ENCODE measurements around the gene AVPR1A.
"Not testable (repeated sequence)": the region's sequence is repeated elsewhere in the genome, so short reads cannot be mapped to it uniquely, and the experiment has no call there.

The AVPR1A gene

DNA sequence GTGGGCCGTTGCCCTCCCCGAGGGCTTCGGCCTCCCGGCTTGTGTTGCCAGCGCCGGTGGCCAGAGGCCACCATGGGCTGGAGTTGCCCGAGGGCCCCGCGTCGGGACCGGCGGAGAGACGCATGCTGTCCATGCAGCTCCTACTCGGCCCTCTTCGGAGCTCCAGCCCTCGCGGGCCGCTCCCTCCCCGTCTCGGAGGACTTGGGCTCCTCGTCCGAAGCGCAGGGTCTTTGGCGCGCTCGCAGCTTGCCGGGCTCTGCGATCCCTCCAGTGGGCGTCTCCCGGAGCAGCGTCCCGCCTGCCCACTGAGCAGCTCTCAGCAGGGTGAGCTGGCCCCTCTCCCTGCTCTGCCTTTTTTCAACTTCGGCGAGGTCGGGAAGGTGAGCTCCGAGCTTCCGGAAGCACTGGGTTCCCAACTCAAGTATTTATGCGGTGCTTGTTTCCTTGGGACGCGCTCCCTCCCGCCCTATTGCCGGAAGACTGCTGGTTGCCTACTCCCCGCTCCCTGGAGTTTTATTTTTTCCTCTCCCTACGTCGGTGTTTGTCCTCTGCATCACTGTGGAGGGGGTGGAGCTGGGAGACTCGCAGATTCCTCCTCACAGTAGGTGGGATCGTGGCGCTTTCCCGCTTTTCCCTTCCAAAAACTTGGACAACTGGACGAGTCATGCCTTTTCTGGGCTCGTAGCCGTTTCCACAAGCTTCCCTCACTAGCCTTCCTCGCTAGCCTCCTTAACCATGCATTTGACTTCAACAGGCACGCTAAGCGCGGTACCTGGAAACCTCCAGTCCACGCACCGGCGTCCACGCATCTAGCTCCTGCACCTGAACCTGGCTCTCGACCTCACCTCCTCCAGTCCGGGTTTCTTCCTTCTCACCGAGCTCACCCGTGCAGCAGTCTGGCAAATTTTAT is at the start of gene AVPR1A:
TSS of gene AVPR1A (minus strand) at position 489 of the 910 bp plus-strand sequence. CDS start at position 124, 365 bp downstream.
- no peak for DNase-seq (ENCODE audit: low read depth)

DNA sequence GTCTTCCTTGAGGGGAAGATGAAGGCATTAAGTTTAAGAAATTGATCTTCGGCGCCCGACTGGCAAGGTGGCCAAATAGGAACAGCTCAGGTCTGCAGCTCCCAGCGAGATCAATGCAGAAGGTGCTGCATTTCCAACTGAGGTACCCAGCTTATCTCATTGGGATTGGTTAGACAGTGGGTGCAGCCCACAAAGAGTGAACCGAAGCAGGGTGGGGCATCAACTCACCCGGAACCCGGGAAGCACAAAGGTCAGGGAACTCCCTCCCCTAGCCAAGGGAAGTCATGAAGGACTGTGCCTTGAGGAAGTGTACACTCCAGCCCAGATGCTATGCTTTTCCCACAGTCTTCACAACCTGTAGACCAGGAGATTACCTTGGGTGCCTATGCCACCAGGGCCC is 45.2 kb upstream of the AVPR1A start:
- DNase-seq (ENCODE audit: low read depth) = no peak

DNA sequence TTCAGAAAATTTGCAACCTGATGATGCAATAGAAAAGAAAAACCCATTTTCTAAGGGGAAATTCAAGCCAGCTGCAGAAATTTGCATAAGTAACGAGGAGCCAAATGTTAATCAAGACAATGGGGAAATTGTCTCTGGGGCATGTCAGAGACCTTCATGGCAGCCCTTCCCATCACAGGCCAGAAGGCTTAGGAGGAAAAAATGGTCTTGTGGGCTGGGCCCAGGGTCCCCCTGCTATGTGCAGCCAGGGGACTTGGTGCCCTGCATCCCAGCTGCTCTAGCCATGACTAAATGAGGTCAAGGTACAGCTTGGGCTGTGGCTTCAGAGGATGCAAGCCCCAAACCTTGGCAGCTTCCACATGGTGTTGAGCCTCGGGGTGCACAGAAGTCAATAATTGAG is 28.2 kb upstream of the AVPR1A start:
- no peak for DNase-seq (ENCODE audit: low read depth)

DNA sequence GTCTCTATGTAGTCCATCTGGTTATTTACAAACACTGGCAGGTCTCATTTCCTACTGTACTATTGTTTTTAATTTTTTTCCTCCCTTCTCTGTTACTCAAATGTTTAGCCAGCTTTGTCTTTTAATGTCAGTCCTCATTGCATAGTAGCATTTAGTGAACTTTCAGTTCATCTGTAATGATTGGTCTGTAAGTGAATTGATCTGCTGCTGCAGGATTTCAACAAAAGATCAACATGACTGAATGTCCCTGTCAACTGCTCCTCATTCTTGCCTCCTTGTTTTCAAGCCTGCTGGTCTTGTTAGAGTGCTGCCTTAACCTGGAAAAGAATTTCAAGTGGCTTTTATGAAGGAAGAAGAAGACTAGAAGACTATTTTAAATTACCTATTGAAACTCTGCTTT is 19.3 kb upstream of the AVPR1A start:
- DNase-seq (ENCODE audit: low read depth) = no peak

DNA sequence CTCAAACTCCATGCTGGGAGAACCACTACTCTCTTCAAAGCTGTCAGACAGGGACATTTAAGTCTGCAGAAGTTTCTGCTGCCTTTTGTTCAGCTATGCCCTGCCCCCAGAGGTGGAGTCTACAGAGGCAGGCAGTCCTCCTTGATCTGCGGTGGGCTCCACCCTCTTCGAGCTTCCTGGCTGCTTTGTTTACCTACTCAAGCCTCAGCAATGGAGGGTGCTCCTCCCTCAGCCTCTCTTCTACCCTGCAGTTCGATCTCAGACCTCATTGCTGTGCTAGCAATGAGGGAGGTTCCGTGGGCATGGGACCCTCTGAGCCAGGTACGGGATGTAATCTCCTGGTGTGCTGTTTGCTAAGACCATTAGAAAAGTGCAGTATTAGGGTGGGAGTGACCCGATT is 16.7 kb upstream of the AVPR1A start:
- not testable (repeated sequence) for DNase-seq (ENCODE audit: low read depth)

DNA sequence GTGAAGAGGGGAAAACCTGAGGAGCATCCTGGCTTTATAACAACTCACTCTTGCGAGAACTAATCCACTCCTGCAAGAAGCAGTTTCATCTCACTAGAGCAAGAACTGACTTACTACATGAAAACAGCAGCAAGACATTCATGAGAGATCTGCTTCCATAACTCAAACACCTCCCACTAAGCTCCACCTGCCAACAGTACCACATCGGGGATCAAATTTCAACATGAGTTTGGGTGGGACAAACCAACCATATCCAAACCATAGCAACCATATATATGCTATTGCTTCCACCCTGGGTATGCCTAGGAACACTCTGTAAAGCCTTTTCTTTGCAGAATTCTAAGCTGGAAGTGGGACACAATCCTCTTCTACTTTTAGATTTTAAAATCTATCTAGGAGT is 13.9 kb upstream of the AVPR1A start:
- no peak for DNase-seq (ENCODE audit: low read depth)

DNA sequence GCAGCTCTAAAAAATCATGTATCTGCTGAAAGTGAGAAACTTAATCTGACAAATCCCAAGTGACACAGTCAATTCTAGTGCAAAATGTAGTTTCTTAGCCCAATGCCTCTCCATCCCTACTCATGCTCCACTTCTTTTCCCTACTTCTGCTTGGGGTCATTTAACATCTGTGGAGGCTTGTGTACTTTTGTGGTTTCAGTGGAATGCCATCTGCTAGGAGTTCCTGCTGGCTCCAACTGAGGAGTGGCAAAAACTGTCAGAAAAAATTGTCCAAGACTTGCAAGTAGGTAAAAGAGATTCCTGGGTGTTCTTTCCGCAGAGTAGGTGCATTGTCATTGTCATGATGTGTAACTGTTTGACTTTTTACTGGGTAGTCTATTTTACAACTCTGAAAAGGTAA is 12.5 kb upstream of the AVPR1A start:
- DNase-seq (ENCODE audit: low read depth) = no peak

DNA sequence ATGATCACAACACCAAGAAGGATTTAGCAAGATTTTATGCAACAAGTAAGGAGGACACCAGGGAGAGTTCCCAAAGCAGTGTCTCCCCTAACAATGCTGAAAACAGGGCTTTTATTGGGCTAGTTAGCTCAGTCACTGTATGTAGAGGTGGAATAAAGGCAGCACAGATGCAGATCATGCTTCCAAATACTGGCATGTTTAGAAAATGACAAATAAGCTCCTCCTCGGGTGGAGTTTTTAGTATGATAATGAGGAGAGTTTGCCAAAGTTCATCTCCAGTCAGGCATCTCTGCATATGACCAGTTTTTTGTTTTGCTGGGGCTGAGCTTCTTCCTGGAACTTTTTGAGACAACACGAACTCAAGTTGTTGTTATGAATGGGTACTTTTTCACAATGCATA is 4.4 kb upstream of the AVPR1A start:
- DNase-seq (ENCODE audit: low read depth) = no peak

DNA sequence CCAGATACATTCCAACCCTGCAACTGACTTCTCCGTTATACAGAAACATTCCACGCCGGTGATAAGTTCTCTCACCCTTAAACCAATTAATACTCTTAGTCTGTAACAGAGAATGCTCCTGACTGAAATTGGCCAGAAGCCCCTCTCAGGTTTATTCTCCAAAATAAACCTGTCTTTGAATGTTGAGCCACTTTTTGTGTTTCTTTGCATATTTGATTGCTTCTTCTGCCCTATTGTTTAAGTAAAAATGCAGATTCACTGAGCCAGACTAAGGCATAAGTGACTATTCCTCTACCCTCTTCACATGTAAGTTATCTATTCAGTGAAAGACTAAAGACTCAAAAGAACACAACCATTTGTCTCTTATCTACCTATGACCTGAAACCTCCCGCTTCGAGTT is 3.6 kb upstream of the AVPR1A start:
- no peak for DNase-seq (ENCODE audit: low read depth)

DNA sequence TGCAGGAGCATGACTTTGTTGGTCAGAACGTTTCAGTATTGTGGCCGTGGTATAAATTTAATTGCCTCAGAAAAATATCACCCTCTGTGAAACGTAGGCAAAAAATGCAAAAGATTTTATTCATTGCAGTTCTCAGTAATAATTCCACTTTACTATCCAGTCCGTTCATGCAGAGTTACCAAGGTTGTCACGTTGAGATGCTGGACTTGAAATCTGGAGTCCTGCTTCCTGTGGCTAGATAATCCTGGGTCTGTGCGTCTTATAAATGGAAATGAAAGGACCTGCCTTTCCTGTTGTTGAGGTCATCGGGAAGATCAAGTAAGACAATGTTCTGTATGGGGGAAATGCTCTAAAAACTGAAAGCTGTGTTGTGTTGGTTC is 1.3 kb upstream of the AVPR1A start:
- no peak for DNase-seq (ENCODE audit: low read depth)

DNA sequence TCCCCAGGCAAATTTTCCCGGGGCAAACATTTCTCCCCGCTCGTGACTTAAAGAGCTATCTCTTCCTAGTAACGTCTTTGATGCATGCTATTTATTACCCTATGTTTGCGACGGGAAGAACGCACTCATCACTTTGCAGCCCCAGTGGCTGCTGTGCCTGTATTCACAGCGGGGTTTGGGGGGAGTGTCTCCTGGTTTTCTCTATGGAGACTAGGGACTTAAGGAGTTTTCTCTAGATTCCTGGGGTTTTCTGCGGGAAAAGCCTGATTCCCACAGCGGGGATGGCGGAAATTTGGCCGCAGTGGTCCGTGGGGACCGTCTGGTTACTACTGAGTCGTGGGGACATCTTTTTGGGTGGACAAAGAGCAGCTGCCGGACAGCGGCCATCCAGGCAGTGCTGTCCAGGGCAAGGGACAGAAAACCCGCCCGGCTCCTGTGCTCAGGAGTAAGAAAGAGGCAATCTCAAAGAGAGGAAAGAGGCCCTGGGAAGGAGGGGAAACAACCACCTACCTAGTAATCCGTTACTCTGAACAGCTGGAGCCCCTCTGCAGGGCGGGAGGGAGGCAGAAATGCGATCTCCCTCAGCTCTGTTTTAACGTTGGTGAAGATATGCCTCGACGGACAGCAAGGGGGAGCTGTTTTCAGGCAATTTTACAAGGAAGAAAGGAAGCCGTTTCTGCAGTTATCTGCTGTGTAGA is 771 bp upstream of the AVPR1A start:
- no peak for DNase-seq (ENCODE audit: low read depth)

DNA sequence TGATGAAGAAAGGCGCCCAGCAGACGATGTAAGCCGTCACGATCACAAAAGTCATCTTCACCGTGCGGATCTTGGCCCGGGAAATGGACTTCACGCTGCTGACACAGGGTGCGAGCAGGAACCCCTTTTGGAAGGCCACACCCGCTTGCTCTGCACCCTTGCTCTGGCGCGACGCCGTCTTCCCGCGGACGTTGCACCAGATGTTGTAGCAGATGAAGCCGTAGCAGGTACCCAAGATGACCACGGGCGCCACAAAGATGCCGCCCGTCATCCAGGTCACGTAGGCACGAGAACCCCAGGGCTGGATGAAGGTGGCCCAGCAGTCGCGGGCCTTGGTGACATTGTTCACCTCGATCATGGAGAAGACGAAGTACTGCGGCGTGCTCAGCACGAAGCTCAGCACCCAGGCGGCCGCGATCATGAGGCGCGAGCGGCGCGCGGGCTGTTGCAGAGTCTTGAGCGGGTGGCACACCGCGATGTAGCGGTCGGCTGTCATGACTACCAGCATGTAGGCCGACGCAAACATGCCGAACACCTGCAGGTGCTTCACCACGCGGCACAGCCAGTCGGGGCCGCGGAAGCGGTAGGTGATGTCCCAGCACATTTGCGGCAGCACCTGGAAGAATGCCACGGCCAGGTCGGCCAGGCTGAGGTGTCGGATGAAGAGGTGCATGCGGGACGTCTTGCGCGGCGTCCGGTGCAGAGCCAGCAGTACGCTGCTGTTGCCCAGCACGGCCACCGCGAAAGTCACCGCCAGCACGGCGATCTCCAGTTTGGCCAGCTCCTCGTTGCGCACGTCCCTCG is 890 bp downstream of the AVPR1A start:
- no peak for DNase-seq (ENCODE audit: low read depth)

DNA sequence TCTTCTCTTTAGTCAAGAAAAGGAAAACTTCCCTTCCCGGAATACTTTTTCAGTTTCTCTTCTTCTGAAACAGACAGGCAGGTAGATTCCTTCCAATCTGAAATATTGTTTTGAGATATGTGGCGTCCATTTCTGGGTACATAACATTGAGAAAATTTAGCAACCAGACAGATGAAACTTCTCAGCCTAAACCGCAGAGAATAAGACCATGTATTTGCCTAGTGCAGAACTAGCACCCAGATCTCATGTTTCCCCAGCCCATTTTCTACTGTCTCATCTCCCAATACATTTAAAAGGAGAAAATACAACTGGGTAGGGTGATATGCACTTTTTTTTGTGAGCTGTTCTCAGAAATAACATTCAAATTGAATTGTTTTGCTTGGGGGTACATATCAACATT is 6.4 kb downstream of the AVPR1A start:
- DNase-seq (ENCODE audit: low read depth) = no peak

DNA sequence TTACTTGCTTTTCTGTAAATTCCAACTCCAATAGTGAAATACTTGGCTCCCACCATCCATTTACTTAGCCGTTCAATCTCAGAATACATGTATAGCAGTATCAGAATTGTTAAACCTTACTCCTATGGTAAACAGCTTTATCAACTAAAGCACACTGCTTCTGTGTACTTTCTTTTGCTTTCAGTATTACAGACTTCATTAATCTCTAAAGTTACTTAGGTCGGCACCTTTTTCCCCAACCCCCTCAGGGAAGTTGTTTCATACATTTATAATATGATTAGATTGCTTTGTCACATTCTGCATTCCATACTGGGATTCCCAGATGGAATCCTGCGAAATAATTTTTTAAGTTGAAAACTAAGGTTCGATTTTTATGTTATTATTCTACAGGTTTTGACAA is 12.5 kb downstream of the AVPR1A start:
- no peak for DNase-seq (ENCODE audit: low read depth)

DNA sequence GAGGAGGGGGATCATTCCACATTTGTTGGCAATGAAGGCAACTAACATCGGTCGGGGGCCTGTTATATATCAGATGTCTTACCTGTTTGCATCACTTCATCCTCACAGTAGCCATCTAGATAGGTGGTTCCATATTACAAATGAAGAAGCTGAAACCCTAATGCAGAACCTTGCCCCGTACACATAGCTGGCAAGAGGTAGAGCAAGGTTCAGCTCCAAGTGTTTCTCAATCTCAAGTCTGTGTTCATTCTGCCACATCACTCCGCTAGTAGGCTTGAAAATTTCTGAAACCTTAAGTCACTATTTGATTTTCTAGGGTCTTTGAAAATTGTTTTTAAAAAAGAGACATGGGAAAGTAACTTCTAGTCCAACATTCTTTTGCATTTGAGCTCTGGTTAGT is 17.0 kb downstream of the AVPR1A start:
- no peak for DNase-seq (ENCODE audit: low read depth)

DNA sequence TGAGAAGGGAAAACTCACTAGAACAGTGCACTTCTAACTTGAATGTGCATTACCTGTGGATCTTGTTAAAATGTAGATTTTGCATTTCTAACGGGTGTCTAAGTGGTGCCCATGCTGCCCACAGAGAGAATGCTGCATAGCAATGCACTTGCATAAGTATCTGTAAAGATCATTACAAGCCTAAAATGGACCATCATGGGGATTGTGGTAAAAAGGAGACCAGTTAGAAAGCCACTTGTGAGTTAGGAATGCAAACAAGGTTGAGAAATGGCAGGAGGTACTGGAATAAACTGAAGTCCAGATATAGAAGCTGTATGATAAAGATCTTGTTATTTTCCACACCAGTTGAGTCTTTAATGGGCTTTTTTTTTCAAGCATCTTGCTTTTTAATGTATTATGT is 18.8 kb downstream of the AVPR1A start:
- no peak for DNase-seq (ENCODE audit: low read depth)

DNA sequence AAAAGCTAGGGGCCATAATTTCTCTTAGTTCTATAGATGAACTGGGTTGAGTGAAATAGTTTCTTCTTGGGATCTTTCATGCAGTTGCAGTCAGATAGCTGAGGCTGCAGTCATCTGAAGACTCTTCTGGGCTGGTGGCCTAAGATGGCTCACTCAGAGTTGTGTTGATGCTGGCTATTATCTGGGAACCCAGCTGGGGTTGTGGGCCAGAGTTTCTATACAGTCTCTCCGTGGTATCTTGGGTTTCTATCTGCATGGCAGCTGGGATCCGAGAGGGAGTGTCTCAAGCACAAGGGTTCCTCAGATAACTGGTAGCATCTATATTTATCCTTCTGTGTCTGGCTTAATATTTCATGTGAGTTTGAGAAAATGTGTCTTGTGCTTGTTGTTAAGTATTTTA is 21.1 kb downstream of the AVPR1A start:
- DNase-seq (ENCODE audit: low read depth) = no peak

DNA sequence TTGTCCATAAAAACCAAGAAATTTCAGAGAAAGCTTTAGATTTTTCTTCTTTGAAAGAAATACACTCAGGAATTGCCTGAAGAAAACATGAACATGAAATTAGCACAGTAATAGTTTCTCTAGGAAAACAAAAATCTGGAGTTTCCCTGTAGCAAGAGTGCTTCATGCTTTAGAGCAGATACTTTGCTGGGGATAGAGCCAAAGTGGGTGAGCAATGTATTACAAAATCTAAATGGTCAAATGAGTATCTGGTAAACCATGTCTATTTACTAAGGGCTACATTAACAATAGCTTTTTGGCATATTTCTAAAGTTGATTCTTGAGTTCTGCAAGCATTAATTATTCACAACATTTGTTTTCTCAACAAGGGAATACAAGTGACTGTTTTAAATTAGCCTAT is 26.2 kb downstream of the AVPR1A start:
- DNase-seq (ENCODE audit: low read depth) = no peak

DNA sequence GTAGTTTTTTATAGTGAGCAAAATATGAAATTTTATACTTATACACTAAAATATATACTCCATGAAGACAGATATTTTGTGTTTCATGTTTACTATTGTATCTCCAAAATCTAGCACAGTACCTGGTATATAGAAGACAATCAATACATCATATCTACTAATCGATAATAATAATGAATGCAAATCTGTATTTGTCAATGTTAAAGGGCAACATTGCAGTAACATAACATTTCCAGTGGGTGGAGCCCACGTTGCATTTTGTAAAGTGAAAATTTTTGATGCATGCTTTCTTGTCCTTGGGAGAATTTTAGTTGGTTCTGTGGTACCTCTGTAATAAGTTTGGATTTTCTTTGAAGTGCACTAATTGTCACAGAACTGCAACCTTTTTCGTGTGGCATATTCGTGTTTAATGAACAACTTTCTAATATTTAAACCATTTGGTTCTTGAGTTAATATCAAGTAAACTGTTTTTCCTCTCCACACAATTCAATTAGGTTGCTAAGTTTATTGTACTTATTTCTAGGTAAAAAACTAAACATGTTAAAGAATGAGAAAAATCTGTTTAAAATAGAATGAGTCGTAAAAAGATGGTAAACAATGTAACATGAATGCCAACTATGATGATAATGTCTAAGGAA is 47.4 kb downstream of the AVPR1A start:
- DNase-seq (ENCODE audit: low read depth) = no peak

DNA sequence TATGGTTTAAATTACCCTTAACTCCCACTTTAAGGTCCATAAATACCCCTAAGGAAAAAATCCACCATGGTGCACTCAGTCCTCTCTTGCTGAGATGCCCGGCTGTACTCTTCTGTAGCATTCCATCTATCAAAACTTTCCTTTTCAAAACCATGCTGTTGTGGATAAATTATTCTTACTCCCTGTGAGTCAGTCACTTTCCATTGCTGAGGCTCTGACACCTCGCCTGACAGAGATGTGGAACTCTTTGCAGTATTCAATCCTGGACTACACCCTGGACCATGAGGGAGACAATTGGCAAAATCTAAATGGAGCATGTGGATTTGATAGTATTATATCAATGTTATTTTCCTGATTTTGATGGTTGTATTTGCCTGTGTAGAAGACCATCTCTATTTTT is 49.1 kb downstream of the AVPR1A start:
- DNase-seq (ENCODE audit: low read depth) = no peak

DNA sequence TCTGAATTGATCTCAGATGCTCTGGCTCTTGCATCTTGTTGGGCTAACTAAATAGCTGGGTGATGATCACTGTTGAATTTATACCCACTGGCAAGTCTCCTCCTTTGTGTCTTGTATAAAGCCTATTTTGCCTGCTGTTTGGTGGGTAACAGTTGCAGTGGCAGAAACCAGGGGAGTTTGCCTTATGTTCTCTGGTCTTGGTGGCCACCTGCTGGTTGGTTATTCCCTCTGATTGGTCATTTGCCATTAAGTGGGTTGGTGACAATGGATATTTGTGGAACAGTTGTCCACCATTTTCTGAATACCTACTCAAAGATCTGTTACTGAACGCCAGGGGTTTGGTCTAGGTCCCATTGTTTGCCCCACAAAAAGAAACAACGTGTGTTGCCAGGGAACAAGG is 52.1 kb downstream of the AVPR1A start:
- no peak for DNase-seq (ENCODE audit: low read depth)

DNA sequence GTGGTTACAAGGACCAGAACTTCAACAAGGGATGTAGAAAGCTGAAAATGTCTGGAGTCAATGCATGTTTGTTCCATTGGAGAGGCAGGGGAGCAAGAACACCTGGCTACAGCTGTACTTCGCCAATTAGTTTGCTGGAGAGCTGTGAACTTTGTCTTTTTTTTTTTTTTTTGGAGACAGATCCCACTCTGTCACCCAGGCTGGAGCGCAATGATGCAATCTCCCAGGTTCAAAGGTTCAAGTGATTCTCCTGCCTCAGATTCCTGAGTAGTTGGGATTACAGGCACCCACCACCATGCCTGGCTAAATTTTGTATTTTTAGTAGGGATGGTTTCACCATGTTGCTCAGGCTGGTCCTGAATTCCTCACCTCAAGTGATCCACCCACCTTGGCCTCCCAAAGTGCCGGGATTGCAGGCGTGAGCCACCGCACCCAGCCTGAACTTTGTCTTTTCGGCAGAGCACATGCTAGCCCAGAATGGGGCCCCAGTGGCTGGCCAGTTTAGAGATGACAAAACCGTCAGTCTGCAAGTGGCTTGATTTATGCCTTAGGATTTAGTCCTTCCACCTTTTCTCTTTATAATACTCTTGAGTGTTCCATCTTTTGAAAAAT is 55.5 kb downstream of the AVPR1A start:
- DNase-seq (ENCODE audit: low read depth) = no peak

All from activated T-cell treated with anti-CD3 and anti-CD28 coated beads for 1 hour (primary cell).